Measurements from ENCODE around the gene IL25. TPM values are rescaled to one million over a fixed set of nuclear protein-coding genes. Genes with fewer than 3 reads are reported as not detected.

IL25 gene
- polyA plus RNA-seq, 3 donors: not detected

DNA sequence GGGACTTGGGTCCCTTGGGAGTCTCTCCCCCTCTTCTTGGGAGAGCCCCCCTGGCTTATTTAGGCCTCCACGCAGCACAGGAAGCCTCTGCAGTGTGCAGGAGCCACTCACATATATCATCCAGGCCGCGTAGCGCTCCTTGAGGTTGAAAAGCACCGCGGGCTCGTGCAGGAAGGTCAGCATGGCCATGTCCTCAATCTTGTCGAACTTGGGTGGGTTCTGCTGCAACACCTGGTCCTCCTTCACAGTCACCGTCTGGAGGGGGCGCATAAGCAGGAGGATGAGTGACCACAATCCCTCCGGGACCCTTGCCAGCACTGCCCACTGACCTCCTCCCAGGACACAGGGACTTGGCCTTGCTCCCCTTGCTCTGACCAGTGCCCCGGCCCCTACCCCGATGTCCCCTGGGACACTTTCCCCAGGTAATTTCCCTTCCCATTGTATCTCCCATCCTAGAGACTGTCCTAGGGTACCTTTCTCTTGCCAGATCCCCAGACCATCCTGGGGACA is 33.0 kb downstream of the IL25 start:
- H3K4me1 Mint-ChIP-seq: peaks cover 17% of the 10 kb centered on the region
- Histone ChIP-seq H3K4me2 (replicated peaks; ENCODE audit: extremely low read depth, low read length, poor library complexity, severe bottlenecking) (no peak overlapping the region), H4K20me1 (ENCODE audit: insufficient read depth, low read length) (no peaks in the 10 kb centered on the region), H3K4me3 (replicated peaks in 1 of 3; ENCODE audit: low read depth in 2 of 3, low read length in 3 of 3) (no peak overlapping the region), H3K27me3 (ENCODE audit: control insufficient read depth in 2 of 2, insufficient read depth in 2 of 2, low read length in 2 of 2) (no peaks in the 10 kb centered on the region), H3K79me2 (ENCODE audit: insufficient read depth, low read length) (no peaks in the 10 kb centered on the region), H3K9ac (ENCODE audit: insufficient read depth, low read length, poor library complexity, severe bottlenecking) (no peak overlapping the region), H3K4me1 (ENCODE audit: control insufficient read depth in 1 of 2, insufficient read depth in 2 of 2, low read length in 2 of 2) (peaks cover 5 to 7% of the 10 kb centered on the region in 2 donors), H3K36me3 (replicated peaks in 1 of 2; ENCODE audit: control insufficient read depth in 1 of 2, insufficient read depth in 2 of 2, low read length in 2 of 2) (no peaks in the 10 kb centered on the region), H3K9me3 (replicated peaks in 1 of 2; ENCODE audit: control insufficient read depth in 1 of 2, insufficient read depth in 1 of 2, low read length in 2 of 2) (no peaks in the 10 kb centered on the region), H2AFZ (ENCODE audit: insufficient read depth, low read depth, low read length, poor library complexity, severe bottlenecking) (no peak overlapping the region), H3K27ac (ENCODE audit: low read depth in 1 of 2, low read length in 2 of 2) (no peak overlapping the region)
- 84% methylated on average over 10 of the region's 13 CpGs for WGBS (ENCODE audit: insufficient coverage)
- H3K9me3 Mint-ChIP-seq: no peaks in the 10 kb centered on the region
- intact Hi-C loops (cut with micrococcal nuclease): no loop called here
- no peak for TF ChIP-seq CTCF (IDR thresholded peaks at IDR 0.05)
- no peak for DNase-seq
- no peak overlapping the region for H3K4me3 Mint-ChIP-seq
- H3K27me3 Mint-ChIP-seq (ENCODE audit: low read depth in 3 of 3): peaks cover 3 to 23% (median 3%) of the 10 kb centered on the region in 3 donors
- no peaks in the 10 kb centered on the region for H3K36me3 Mint-ChIP-seq
- H3K27ac Mint-ChIP-seq: no peak overlapping the region

DNA sequence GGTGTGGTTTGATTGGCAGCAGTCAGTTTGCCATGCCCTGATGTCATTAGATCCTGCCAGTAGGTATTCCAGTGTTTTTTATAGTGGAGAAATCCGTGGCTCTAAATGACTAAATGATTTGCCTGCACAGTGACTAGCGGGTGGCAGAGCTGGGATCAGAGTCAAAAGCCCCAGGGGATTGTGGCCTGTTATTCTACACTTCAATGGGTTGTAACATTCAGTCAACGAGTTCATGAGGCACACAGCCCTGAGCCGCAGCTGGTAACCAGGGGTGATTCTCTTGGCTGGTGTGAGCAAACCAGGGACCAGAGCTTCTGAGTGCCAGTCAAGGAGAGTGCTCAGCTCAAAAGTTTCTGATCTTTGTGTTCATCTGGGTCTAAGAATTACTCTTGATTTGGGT is 33.6 kb downstream of the IL25 start:
- no peak for DNase-seq
- H2AFZ ChIP-seq (ENCODE audit: insufficient read depth, low read depth, low read length, poor library complexity, severe bottlenecking): no peak overlapping the region
- H3K27ac ChIP-seq (ENCODE audit: low read depth in 1 of 2, low read length in 2 of 2): no peak overlapping the region
- no peaks in the 10 kb centered on the region for H4K20me1 ChIP-seq (ENCODE audit: insufficient read depth, low read length)
- intact Hi-C loops (cut with micrococcal nuclease): no loop called here
- H3K27ac Mint-ChIP-seq: no peak overlapping the region
- H3K4me3 ChIP-seq (replicated peaks in 1 of 3; ENCODE audit: low read depth in 2 of 3, low read length in 3 of 3): no peak overlapping the region
- no peaks in the 10 kb centered on the region for H3K36me3 ChIP-seq (replicated peaks in 1 of 2; ENCODE audit: control insufficient read depth in 1 of 2, insufficient read depth in 2 of 2, low read length in 2 of 2)
- no peaks in the 10 kb centered on the region for H3K9me3 ChIP-seq (replicated peaks in 1 of 2; ENCODE audit: control insufficient read depth in 1 of 2, insufficient read depth in 1 of 2, low read length in 2 of 2)
- peaks cover 14% of the 10 kb centered on the region for H3K4me1 Mint-ChIP-seq
- no peak overlapping the region for H3K9ac ChIP-seq (ENCODE audit: insufficient read depth, low read length, poor library complexity, severe bottlenecking)
- no peak overlapping the region for H3K4me3 Mint-ChIP-seq
- H3K27me3 ChIP-seq (ENCODE audit: control insufficient read depth in 2 of 2, insufficient read depth in 2 of 2, low read length in 2 of 2): no peaks in the 10 kb centered on the region
- no peak for TF ChIP-seq CTCF (IDR thresholded peaks at IDR 0.05)
- H3K36me3 Mint-ChIP-seq: no peaks in the 10 kb centered on the region
- WGBS (ENCODE audit: insufficient coverage): 89% methylated on average over 4 of the region's 4 CpGs
- peaks cover 4 to 6% of the 10 kb centered on the region in 2 donors for H3K4me1 ChIP-seq (ENCODE audit: control insufficient read depth in 1 of 2, insufficient read depth in 2 of 2, low read length in 2 of 2)
- H3K27me3 Mint-ChIP-seq (ENCODE audit: low read depth in 3 of 3): peaks cover 3 to 25% (median 3%) of the 10 kb centered on the region in 3 donors
- no peaks in the 10 kb centered on the region for H3K79me2 ChIP-seq (ENCODE audit: insufficient read depth, low read length)
- no peaks in the 10 kb centered on the region for H3K9me3 Mint-ChIP-seq
- H3K4me2 ChIP-seq (replicated peaks; ENCODE audit: extremely low read depth, low read length, poor library complexity, severe bottlenecking): no peak overlapping the region
